ENCODE data around the gene SYT3. TPM values are rescaled to one million over a fixed set of nuclear protein-coding genes. Genes with fewer than 3 reads are reported as not detected.
"Not testable (repeated sequence)": the region's sequence is repeated elsewhere in the genome, so short reads cannot be mapped to it uniquely, and the experiment has no call there.

SYT3 gene
- total RNA-seq, 2 experiments from 2014 or later, result 1.4 to 1.9 TPM

- Mint-ChIP-seq H3K36me3 (peaks cover 17% of the 10 kb centered on the region), H3K9me3 (peaks cover 20% of the 10 kb centered on the region)
Measured at GRCh38 chr19:50632151-50632835, 7.4 kb downstream of the SYT3 start.

DNA sequence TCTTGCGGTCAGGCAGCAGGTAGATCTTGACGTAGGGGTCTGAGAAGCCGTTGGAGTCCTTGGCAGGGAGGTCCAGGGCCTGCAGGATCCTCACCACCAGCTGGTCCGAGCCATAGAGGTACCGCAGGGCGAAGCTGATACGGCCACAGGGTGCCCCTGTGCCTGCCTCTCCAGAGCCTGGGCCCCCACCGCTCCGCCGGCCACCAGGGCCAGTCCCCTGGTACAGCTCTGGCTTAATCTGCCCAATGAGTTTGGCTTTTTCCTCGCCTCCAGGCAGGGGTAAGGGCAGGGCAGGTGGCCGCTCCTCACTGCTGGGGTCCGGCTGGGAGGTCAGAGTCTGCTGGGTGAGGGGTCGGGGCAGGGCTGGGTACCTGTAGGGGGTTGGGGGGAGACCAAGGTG, 9.9 kb downstream of the SYT3 start:
- no peak overlapping the region for H3K4me3 Mint-ChIP-seq
- H3K27me3 Mint-ChIP-seq, result peaks cover 3% of the 10 kb centered on the region
- H3K36me3 Mint-ChIP-seq, result peaks cover 7% of the 10 kb centered on the region
- H3K9me3 Mint-ChIP-seq, result peaks cover 10% of the 10 kb centered on the region
- H3K27ac Mint-ChIP-seq, result no peak overlapping the region
- no peak for DNase-seq
- H3K4me1 Mint-ChIP-seq, result no peaks in the 10 kb centered on the region

More at GRCh38 chr19:50632151-50632835, 7.4 kb downstream of the SYT3 start:
- H3K27ac Mint-ChIP-seq, result no peak overlapping the region
- H3K4me3 Mint-ChIP-seq, result no peak overlapping the region
- H3K4me1 Mint-ChIP-seq, result no peaks in the 10 kb centered on the region
- no peak for DNase-seq
- H3K27me3 Mint-ChIP-seq, result peaks cover 4% of the 10 kb centered on the region

DNA sequence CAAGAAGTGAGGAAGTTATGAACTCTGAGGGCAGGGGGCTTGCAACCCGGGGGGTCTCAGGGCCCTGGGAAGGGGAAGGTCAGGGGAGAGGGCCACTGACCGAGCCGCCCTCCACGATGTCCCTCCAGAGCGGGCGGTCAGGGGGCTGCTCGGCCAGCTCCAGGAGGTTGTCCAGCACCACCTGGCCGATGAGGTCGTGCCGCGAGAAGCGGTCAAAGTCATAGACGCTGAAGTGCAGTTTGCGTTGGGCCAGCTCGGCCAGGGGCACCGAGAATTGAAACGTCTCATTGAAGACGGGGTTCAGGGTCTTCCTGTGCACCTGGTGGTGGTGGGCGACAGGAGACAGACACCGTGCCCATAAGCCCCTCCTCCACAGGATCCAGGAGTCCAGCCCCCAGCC, 10.5 kb downstream of the SYT3 start:
- Mint-ChIP-seq H3K4me3 (no peak overlapping the region), H3K27me3 (peaks cover 3% of the 10 kb centered on the region), H3K9me3 (peaks cover 9% of the 10 kb centered on the region), H3K36me3 (peaks cover 6% of the 10 kb centered on the region), H3K4me1 (no peaks in the 10 kb centered on the region), H3K27ac (no peak overlapping the region)
- DNase-seq, result no peak

- Mint-ChIP-seq H3K4me1 (no peaks in the 10 kb centered on the region), H3K27ac (no peak overlapping the region), H3K27me3 (peaks cover 3% of the 10 kb centered on the region), H3K9me3 (peaks cover 5% of the 10 kb centered on the region), H3K36me3 (peaks cover 3% of the 10 kb centered on the region), H3K4me3 (no peak overlapping the region)
- no peak for DNase-seq
Measured at GRCh38 chr19:50628551-50628950, 11.1 kb downstream of the SYT3 start.

GRCh38 chr19:50628146-50628545, 11.5 kb downstream of the SYT3 start:
- Mint-ChIP-seq H3K4me3 (no peak overlapping the region), H3K36me3 (no peaks in the 10 kb centered on the region), H3K27me3 (peaks cover 3% of the 10 kb centered on the region), H3K4me1 (no peaks in the 10 kb centered on the region), H3K9me3 (peaks cover 1% of the 10 kb centered on the region), H3K27ac (no peak overlapping the region)
- DNase-seq, result no peak

DNA sequence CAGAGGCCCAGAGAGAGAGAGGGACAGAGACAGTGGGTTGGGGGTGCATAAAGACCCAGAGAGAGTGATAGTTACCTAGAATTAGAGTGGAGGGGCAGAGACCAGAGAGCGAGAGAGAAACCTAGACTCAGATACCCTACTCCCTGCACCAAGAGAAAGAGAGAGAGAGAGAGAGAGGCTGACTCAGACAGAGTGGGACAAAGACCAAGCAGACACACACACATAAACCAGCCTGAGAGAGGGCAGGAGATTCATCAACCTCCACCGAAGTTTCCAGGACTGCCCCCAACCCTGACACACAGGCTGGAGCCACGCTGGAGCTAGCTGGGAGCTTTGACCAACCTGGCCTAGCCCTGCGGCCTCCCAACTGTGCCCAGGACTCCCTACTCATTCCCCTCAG, 12.9 kb downstream of the SYT3 start:
- Mint-ChIP-seq H3K4me1 (no peaks in the 10 kb centered on the region), H3K27me3 (peaks cover 3% of the 10 kb centered on the region), H3K36me3 (no peaks in the 10 kb centered on the region)

DNA sequence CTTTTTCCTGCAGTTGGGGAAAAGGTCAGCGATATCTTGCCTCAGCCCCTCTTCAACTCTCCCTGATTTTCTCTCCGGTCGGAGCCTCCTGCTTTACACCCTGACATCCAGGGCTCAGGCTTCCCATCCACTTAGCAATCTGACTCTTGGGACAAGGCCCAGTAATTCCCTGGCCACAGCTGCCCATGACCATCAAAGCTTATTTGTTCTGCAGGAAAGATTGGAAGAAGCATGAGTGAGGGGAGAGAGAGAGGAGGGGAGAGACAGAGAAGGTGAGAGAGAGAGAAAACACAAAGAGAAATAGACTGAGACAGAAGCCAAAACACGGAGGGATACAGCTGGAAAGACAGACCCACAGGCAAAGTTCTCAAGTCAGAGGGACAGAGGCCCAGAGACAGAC, 13.7 kb downstream of the SYT3 start:
- DNase-seq, result no peak
- no peaks in the 10 kb centered on the region for H3K4me1 Mint-ChIP-seq
- H3K27ac Mint-ChIP-seq, result no peak overlapping the region
- H3K27me3 Mint-ChIP-seq, result no peaks in the 10 kb centered on the region
- H3K9me3 Mint-ChIP-seq, result no peaks in the 10 kb centered on the region
- no peak overlapping the region for H3K4me3 Mint-ChIP-seq
- H3K36me3 Mint-ChIP-seq, result no peaks in the 10 kb centered on the region

More for the DNA sequence above, 12.9 kb downstream of the SYT3 start:
- Mint-ChIP-seq H3K27ac (no peak overlapping the region), H3K4me3 (no peak overlapping the region), H3K9me3 (no peaks in the 10 kb centered on the region)
- no peak for DNase-seq

DNA sequence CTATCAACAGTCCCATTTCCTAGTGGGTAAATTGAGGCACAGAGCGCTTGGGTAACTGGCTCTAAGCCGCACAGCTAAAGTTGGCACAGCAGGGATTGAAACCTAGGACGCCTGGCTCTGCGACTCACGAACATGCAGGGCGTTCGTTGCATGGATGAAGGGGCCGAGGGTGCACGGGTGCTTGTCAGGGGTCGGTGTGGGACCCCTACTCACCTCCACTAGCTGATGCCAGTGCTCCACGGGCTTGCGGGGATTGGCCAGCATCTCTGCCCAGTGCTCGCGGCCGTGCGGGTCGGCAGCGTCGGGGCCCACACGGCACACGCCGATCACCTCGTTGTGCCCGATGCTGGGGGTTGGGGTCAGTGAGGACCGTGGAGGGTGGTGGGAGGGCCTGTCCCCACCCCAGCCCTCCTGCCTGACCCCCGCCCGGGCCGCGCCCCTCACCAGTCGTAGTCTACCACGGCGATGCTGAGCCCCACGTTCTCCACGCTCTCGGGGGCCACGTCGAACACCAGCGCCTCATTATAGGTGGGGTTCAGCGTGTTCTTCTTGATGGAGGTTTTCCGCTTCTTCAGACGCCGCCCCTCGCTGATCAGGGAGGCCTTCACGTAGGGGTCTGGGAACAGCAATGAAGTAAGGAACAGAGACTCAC, 14.6 kb downstream of the SYT3 start:
- no peaks in the 10 kb centered on the region for H3K4me1 Mint-ChIP-seq
- no peak for DNase-seq
- H3K36me3 Mint-ChIP-seq, result no peaks in the 10 kb centered on the region
- no peaks in the 10 kb centered on the region for H3K9me3 Mint-ChIP-seq
- H3K4me3 Mint-ChIP-seq, result no peak overlapping the region
- no peak overlapping the region for H3K27ac Mint-ChIP-seq
- H3K27me3 Mint-ChIP-seq, result no peaks in the 10 kb centered on the region

- not testable (repeated sequence) for H3K36me3 Mint-ChIP-seq, H3K4me3 Mint-ChIP-seq, H3K4me1 Mint-ChIP-seq, H3K9me3 Mint-ChIP-seq, H3K27ac Mint-ChIP-seq, DNase-seq, H3K27me3 Mint-ChIP-seq
Measured at GRCh38 chr19:50620394-50620906, 19.2 kb downstream of the SYT3 start.

DNA sequence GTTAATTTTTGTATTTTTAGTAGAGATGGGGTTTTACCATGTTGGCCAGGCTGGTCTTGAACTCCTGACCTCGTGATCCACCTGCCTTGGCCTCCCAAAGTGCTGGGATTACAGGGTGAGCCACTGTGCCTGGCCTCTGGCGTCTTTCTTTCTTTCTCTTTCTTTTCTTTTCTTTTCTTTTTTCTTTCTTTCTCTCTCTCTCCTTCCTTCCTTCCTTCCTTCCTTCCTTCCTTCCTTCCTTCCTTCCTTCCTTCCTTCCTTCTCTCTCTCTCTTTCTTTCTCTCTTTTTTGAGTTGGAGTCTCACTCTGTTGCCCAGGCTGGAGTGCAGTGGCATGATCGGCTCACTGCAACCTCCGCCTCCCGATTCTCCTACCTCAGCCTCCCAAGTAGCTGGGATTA, 20.5 kb downstream of the SYT3 start:
- H3K36me3 Mint-ChIP-seq, result not testable (repeated sequence)

DNA sequence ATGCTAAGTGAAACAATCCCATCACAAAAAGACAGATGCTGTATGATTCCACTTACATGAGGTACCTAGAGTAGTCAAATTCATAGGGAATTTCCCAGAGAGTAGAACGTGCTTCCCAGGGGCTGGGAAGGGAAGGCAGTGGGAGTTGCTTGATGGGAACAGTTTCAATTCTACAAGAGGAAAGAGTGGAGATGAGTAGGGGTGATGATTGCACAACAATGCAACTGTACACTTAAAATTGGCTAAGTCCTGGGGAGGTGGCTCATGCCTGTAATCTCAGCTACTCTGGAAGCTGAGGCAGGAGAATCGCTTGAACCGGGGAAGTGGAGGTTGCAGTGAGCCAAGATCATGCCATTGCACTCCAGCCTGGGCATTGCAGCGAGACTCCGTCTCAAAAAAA, 21.3 kb downstream of the SYT3 start:
- not testable (repeated sequence) for H3K27ac Mint-ChIP-seq, DNase-seq, H3K4me3 Mint-ChIP-seq, H3K36me3 Mint-ChIP-seq, H3K9me3 Mint-ChIP-seq, H3K4me1 Mint-ChIP-seq
- H3K27me3 Mint-ChIP-seq, result peaks cover 13% of the 10 kb centered on the region

More for the DNA sequence above, 20.5 kb downstream of the SYT3 start:
- not testable (repeated sequence) for H3K9me3 Mint-ChIP-seq, H3K4me3 Mint-ChIP-seq, H3K27ac Mint-ChIP-seq, H3K27me3 Mint-ChIP-seq, H3K4me1 Mint-ChIP-seq, DNase-seq

DNA sequence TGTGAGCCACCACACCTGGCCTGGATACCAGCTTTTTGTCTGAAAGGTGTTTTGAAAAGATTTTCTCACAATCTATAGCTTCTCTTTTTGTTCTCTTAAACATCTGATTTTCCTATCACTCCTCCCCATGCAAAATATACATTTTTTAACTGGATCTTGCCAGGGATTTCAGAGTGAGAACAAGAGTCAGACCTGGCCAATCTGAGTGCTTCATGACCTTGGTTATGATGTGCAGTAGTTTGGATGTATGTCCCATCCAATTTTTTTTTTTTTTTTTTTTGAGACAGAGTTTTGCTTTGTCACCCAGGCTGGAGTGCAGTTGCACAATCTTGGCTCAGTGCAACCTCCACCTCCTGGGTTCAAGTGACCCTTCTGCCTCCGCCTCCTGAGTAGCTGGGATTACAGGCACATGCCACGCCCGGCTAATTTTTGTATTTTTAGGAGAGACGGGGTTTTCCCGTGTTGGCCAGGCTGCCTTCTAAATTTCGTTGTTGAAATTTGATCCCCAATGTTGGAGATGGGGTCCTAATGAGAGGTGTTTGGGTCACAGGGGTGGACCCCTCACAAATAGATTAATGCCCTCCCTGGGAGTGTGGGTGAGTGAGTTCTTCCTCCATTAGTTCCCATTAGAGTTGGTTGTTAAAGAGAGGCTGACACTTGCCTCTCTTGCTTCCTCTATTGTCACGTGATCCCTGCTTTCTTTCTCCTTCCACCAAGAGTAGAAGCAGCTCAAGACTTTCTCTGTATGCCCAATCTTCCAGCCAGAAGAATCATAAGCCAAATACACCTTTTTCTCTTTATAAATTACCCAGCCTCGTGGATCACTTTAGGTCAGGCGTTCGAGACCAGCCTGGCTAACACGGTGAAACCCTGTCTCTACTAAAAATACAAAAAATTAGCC, 26.9 kb downstream of the SYT3 start:
- H3K4me3 Mint-ChIP-seq, H3K36me3 Mint-ChIP-seq, H3K9me3 Mint-ChIP-seq, DNase-seq, H3K4me1 Mint-ChIP-seq, H3K27ac Mint-ChIP-seq: not testable (repeated sequence)
- H3K27me3 Mint-ChIP-seq, result peaks cover 31% of the 10 kb centered on the region

DNA sequence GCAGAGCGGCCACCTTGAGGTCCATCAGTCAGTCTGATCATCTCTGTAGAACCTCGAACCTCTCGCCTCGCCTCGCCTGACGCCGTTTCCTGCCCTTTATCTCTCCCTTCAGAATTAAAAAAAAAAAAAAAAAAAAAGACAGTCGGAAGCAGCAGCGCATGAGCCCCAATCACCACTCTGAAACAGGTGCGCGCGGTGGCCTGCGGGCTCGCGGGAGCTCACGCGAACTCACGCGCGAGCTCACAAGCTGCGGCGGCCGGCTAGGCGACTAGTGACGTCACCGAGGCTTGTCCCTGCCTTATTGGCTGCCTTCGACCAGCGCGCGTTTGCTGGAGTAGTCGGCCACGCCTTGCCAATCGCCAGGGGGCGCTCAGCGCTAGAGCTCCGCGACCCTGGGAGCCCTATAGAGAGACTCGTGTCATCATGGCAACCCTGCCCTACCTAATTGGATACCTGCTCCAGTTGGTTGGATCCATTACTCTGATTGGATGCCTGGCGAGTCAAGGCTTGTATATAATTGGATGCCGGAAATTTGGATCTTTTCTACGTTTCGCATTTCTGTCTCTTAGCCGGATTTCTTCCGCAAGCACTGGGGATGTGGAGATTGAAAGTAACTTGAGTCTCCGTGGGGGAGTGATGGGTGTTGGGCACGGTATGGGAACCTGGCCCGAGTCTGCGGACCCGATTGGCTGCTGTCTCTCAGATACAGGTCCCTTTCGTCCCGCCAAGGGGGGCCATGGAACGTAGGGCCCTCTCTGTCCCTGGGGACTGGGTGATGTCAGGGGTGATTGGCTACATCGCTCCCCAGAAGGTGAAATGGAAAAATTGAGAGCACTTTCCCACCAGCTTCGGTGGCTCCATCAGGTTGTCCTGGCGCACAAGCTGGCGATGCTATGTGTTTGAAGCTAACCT, 31.6 kb downstream of the SYT3 start:
- Mint-ChIP-seq H3K4me3 (peak overlapping the region; percentile 39), H3K27ac (peak overlapping the region; percentile 40), H3K9me3 (peaks cover 11% of the 10 kb centered on the region), H3K27me3 (peaks cover 59% of the 10 kb centered on the region), H3K4me1 (peaks cover 8% of the 10 kb centered on the region), H3K36me3 (peaks cover 3% of the 10 kb centered on the region)
- DNase-seq, result peak; percentile 94

- H3K27ac Mint-ChIP-seq, result no peak overlapping the region
Measured at GRCh38 chr19:50607388-50607787, 32.3 kb downstream of the SYT3 start.

More at GRCh38 chr19:50607388-50607787, 32.3 kb downstream of the SYT3 start:
- H3K36me3 Mint-ChIP-seq, result peaks cover 3% of the 10 kb centered on the region
- peaks cover 8% of the 10 kb centered on the region for H3K4me1 Mint-ChIP-seq
- H3K9me3 Mint-ChIP-seq, result peaks cover 11% of the 10 kb centered on the region
- H3K27me3 Mint-ChIP-seq, result peaks cover 66% of the 10 kb centered on the region
- DNase-seq, result no peak
- H3K4me3 Mint-ChIP-seq, result peak overlapping the region; percentile 15

Data from activated naive CD8-positive, alpha-beta T cell treated with anti-CD3 and anti-CD28 coated beads for 36 hours (primary cell).